WI38 (cell line): ENCODE measurements around the gene ISOC2.
"Not testable (repeated sequence)": the region's sequence is repeated elsewhere in the genome, so short reads cannot be mapped to it uniquely, and the experiment has no call there.

ENCODE experiments used
- H3K4me3 ChIP-seq: 2 replicates; pipeline ENCODE4 v1.5.1; 2011; ENCODE audit warnings: low read depth, mild to moderate bottlenecking, control low read depth, low read length
- TF ChIP-seq, protein P1 (sequence below): IDR thresholded peaks from 2 replicates; pipeline ENCODE4 v1.5.1; 2012; ENCODE audit warnings: low read depth, mild to moderate bottlenecking, control low read depth, low read length

ISOC2 gene

DNA sequence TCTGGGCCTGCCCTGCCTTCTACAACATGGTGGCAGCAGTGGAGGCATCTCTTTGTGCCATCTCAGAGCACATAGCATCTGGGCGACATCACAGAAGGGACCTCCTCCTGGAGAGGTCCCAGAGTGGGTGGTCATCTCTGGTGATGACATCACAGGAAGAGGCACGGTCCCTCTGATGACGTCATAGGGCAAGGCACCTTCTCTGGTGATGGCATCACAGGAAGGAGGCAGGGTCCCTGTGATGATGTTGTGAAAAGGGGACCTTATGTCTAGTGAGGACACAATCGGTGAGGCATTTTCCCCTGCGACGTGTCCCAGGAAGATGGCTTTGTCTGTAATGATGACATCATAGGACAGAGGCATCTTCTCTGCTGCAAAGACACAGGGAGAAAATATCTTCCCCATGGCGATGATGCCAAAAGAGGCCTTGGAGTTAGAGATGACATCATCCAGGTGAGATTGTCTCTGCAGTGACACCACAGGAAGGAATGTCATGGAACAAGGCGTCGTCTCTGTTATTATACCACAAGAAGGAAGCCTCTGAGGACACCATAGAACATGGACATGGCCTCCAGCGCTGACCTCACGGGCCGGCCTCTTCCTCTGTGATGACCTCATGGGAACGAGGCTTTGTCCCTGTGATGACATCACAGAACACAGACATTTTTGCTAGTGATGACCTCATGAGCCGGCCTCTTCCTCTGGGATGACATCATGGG is 29.0 kb downstream of the ISOC2 start:
- no peak overlapping the region for H3K4me3 ChIP-seq
- TF ChIP-seq, protein P1, sequence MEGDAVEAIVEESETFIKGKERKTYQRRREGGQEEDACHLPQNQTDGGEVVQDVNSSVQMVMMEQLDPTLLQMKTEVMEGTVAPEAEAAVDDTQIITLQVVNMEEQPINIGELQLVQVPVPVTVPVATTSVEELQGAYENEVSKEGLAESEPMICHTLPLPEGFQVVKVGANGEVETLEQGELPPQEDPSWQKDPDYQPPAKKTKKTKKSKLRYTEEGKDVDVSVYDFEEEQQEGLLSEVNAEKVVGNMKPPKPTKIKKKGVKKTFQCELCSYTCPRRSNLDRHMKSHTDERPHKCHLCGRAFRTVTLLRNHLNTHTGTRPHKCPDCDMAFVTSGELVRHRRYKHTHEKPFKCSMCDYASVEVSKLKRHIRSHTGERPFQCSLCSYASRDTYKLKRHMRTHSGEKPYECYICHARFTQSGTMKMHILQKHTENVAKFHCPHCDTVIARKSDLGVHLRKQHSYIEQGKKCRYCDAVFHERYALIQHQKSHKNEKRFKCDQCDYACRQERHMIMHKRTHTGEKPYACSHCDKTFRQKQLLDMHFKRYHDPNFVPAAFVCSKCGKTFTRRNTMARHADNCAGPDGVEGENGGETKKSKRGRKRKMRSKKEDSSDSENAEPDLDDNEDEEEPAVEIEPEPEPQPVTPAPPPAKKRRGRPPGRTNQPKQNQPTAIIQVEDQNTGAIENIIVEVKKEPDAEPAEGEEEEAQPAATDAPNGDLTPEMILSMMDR, result no peak

- H3K4me3 ChIP-seq, result no peak overlapping the region
Observed at GRCh38 chr19:55431183-55431582, 30.3 kb downstream of the ISOC2 start.

DNA sequence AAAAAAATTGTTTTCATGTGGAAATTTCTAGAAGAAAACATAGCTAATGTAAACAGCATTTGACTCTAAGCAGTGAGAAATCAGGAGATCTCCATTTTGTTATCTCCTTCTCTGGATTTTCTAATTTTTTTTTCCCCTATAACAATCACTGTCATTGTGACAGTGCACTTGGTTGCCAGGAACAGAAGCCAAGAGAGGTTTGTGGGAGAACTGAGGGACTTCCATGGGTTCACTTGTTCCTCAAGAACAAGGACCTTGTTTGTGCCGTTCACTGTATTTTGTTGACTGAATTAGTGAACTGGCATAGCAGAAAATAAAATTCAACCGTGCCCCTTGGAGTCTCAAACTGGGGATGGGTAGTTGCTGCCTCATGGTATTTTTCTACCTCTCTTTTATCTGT is 35.4 kb downstream of the ISOC2 start:
- TF ChIP-seq, protein P1, result no peak
- H3K4me3 ChIP-seq, result no peak overlapping the region

More at GRCh38 chr19:55431183-55431582, 30.3 kb downstream of the ISOC2 start:
- TF ChIP-seq, protein P1, result no peak

DNA sequence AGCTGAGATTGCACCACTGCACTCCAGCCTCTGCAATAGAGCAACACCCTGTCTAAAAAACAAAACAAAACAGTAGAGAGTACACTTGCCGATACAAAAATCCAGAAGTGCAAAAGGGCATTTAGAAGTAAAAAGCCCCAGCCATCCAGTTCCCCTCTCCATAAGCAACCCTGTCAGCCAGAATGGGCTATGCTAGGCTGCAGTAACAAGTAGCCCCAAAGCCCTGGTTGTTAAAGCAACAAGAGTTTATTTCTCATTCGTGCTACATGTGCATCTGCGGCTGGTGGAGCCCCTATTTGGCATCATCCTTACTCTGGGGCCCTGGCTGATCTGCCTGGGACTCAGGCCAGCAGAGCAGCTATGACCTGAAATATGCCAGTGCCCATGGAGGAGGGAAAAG is 36.9 kb downstream of the ISOC2 start:
- TF ChIP-seq, protein P1, result no peak
- H3K4me3 ChIP-seq, result no peak overlapping the region

GRCh38 chr19:55423225-55424005 is 38.0 kb downstream of the ISOC2 start:
- TF ChIP-seq, protein P1, result no peak
- no peak overlapping the region for H3K4me3 ChIP-seq

DNA sequence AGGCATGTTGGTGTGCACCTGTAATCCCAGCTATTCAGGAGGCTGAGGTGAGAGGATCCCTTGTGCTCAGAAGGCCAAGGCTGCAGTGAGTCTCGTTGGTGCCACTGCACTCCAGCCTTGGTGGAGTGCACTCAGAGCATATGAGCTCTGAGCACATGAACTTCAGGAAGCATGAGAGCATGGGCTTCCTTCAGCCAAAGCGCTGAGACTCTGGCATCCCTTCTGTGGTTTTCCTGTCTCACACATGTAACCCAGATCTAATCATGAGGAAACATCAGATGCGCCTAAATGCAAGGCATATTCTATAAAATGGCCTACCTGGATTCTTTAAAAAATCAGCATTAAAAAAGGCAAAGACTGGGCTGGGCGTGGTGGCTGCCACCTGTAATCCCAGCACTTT is 40.2 kb downstream of the ISOC2 start:
- not testable (repeated sequence) for H3K4me3 ChIP-seq

DNA sequence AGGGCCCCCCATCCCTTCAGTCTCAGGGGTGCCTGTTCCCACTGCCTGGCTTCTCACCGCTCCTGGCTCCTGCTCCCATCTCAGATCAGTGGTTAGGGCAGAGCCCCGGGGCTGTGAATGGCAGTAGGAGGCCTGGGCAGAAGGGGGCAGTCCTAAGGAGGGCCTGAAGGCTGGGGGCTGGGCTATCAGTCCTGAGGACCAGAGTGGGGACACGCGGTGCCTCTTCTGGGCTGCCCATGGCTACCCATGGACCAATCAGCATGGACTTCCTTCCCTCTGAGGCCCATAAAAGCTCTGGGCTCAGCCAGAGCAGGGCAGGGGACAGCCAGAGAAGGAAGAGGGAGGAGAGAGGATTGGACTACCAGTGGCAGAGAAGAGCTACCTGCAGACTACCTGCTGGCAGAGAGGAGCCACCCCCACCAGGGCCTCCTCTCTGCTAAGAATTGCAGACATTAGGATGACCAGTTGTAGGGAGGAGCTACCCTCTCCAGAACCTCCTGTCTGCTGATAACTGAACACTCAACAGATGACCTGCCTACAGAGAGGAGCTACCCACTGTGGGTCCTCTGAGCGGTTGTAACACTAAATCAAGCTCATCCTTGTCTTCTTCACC is 41.7 kb downstream of the ISOC2 start:
- TF ChIP-seq, protein P1, result no peak
- H3K4me3 ChIP-seq, result no peak overlapping the region
